GM11168 (cell line): Measurements from ENCODE around the gene AP3M1.

Experiments
- in situ Hi-C: fragments of 300-500 bp; cut with MboI; formaldehyde crosslinking; loops from one replicate; pipeline ENCODE4 v1.12.0; 2022; ENCODE audit warnings: low sequenced_read_pairs; ENCODE audit not compliant: unreplicated experiment

Gene AP3M1

GRCh38 chr10:74081941-74082718 lies 68.5 kb downstream of the AP3M1 start:
- in situ Hi-C loops, result no loop called here

- in situ Hi-C loops, result no loop called here
Observed at GRCh38 chr10:74081192-74081803, 69.3 kb downstream of the AP3M1 start.

- in situ Hi-C loops, result no loop called here
Observed at GRCh38 chr10:74079936-74080590, 70.6 kb downstream of the AP3M1 start.

GRCh38 chr10:74079028-74079935 lies 71.3 kb downstream of the AP3M1 start:
- in situ Hi-C loops, result no loop called here

- in situ Hi-C loops, result no loop called here
Observed at GRCh38 chr10:74078037-74078436, 72.6 kb downstream of the AP3M1 start.

GRCh38 chr10:74077416-74077815 lies 73.2 kb downstream of the AP3M1 start:
- in situ Hi-C loops, result no loop called here

GRCh38 chr10:74076961-74077360 lies 73.7 kb downstream of the AP3M1 start:
- in situ Hi-C loops, result no loop called here

GRCh38 chr10:74075906-74076305 lies 74.7 kb downstream of the AP3M1 start:
- in situ Hi-C loops, result no loop called here

GRCh38 chr10:74072503-74072902 lies 78.1 kb downstream of the AP3M1 start:
- in situ Hi-C loops, result no loop called here

- in situ Hi-C loops, result no loop called here
Observed at GRCh38 chr10:74071157-74071556, 79.5 kb downstream of the AP3M1 start.
